ENCODE data around the gene STPG2.

DNA sequence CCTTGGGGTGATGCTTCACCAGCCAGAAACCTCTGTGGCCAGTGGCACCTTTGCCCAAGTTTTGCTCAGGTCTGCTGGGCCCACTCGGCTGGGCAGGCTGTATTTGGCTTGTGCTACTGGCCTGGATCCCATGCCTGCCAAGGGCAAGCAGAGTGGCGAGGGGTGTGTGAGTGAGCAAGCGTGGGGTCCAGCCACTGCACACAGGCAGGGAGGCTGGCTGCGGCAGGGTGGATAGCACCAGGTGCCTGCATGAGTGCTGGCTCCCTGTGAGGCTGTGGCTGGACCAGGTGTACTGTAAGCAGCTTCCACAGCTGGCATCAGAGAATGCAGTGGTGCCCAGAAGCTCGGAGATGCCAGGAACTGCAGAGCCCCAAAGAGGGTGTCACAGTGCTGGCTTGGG, 478.5 kb downstream of the STPG2 start:
- TF ChIP-seq, protein P1, sequence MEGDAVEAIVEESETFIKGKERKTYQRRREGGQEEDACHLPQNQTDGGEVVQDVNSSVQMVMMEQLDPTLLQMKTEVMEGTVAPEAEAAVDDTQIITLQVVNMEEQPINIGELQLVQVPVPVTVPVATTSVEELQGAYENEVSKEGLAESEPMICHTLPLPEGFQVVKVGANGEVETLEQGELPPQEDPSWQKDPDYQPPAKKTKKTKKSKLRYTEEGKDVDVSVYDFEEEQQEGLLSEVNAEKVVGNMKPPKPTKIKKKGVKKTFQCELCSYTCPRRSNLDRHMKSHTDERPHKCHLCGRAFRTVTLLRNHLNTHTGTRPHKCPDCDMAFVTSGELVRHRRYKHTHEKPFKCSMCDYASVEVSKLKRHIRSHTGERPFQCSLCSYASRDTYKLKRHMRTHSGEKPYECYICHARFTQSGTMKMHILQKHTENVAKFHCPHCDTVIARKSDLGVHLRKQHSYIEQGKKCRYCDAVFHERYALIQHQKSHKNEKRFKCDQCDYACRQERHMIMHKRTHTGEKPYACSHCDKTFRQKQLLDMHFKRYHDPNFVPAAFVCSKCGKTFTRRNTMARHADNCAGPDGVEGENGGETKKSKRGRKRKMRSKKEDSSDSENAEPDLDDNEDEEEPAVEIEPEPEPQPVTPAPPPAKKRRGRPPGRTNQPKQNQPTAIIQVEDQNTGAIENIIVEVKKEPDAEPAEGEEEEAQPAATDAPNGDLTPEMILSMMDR (IDR thresholded peaks at IDR 0.05; ENCODE audit: low read length) = no peak
- TF ChIP-seq EZH2 (IDR thresholded peaks at IDR 0.05; ENCODE audit: borderline replicate concordance, low read length) = no peak
